ENCODE results near the gene ACSF3. TPM values are rescaled to one million over a fixed set of nuclear protein-coding genes. Genes with fewer than 3 reads are reported as not detected.

Gene ACSF3
- polyA plus RNA-seq, 10 donors: 12.9 to 23.8 (median 14.8) TPM

DNA sequence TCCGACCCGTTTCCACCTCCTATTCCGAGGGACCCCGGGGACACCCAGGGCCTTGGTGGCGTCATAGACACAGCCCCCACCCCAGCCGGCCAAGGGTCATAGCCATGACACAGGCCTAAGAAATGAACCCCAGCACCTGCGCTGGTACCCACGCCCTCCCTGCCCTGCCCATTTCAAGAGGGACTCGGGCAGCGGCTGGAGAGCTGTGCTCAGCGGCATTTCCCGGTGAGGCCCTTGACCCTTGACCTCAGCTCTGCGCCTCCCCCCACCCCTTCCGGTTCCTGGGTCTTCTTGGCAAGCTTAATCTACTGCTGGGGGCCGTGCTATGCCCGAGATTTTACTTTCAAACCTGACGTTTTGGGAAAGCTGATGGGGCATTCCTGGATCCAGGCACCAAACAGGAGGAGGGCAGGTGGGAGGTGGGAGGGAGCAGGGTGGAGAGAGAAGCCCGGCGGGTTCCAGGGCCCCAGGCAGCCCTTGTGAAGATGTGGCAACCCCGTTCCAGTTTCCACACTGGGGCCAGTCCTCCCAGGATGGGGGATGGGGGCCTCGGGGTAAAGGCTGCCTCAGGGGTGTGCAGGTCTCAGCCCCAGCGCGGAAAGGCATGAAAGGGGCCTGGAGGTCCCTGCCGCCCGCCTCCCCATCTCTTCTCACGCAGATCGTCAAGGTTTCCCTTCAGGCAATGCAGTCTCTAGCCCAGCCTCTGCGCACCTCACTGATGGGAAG lies 106.6 kb downstream of the ACSF3 start, which contains the start of gene SLC22A31:
Gene SLC22A31, minus strand, starts transcription at position 414 of the 726 bp plus-strand sequence. Its CDS starts 36 bp downstream, at position 378.
- DNase-seq: no peak

DNA sequence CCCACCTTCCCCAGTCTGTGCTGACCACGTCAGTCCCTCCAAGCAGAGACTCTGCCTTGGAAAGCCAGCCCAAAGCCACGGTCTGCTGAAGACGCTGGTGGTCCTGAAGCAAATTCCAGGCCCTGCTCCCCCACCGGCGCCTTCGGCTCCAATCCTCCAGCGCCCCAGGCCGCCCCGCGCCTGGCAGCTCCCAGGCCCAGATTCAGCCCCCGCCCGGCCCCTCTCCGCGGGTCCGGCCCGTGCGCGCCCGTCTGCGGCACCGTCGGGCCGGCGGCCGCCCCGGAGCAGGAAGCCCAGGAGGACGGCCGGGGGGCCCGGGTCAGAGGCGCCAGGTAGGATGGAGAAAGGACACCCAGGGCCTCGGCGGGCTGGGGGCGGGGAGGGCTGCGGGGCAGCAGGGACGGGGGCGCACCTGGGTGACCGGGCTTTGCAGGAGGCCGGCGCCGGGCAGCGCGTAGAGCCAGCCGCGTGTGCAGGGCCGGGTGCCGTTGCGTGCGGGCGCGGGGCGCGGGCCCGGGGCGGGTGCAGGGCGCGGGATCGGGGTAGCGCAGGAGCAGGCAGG lies 107.3 kb downstream of the ACSF3 start:
- no peak for DNase-seq

DNA sequence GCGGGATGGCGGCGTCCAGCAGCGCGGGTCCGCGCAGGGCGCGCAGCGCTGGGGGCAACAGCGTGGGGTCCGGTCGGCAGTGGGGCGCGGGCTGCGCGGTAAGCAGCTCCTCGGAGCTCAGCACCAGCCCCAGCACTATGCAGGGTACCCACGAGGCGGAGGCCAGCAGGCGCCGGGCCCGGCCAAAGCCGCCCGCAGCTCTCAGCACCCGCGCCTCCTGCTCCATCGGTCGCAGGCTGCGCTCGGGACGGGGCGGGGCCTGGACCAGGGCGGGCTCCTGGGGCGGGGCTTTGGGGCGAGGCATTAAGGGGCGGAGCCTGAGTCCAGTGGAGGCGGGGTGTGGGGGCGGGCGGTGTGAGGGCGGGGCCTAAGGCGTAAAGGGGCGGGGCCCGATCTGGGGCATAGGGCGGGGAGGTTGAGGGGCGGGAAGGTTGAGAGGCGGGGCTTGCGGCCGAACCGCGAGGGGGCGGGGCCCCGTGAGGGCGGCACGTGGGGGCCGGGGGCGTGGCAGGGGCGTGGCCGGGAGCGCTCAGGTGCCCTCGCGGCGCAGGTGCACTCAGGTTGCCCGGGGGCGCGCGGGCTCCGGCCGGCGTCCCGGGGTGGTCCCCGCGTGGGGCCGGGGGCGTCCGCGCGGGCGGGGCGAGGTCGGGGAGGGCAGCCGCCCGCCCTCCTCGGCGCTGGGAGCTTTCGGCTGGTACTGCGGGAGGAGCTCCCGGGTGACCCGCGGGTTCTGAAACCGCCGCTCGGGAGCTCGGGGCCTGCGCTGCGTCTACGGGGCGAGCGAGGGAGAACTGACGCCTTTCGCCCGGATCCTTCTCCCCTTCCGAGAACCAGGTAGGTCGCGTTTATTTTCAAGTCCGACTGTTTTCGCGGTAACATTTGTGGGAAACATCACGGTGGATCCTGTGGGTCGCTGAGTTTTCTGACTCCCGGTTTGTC lies 108.1 kb downstream of the ACSF3 start:
- DNase-seq: peak in 2 of 3 donors; percentile 38 to 49

DNA sequence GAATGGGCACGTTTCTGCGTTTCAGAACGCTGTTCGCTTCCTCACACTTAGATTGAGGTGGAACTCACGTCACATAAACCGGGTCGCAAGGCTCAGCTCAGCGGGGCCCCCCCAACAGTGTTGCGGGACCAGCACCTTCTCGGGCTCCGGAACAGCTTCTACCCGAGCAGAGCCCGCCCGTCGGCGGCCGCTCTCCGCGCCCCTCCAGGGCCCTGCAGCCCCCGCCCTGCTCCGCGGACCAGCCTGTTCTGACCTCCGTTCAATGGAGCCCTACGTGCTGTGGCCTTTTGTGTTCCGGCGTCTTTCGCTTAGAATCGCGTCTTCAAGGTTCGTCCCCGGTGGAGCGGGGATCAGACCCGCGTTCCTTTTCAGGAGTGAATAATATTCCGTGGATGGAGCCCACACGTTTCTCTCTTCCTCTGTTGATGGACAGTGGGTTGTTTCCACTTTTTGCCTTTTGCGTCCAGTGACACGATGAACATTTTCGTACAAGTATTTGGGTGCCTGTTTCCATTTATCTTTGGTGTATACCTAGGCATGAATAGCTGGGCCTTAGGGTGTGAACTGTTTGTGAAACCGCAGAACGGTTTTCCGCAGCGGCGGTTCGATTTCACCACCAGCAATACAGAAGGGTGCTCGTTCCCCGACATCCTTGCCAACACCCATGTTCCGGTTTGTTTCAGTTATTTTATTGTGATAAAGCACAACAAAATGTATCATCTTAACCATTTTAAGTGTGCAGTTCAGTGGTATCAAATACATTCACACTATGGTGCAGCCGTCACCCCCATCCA lies 109.0 kb downstream of the ACSF3 start:
- no peak for DNase-seq

Other genes starting within 250 kb of the ACSF3 start
- 10 to 100 TPM; 13.1 to 23.5 (median 17.2) TPM for gene GALNS, start 236.9 kb upstream of the ACSF3 start, polyA plus RNA-seq (ENCODE audit: insufficient read length in 10 of 10)
- gene TRAPPC2L, start 236.7 kb upstream of the ACSF3 start, polyA plus RNA-seq (ENCODE audit: insufficient read length in 10 of 10): 10 to 100 TPM; 45.8 to 61.5 (median 53.5) TPM
- under 1 TPM in 1 of 10 donors, not detected in 9; 0.20 TPM for gene PABPN1L, start 227.2 kb upstream of the ACSF3 start, polyA plus RNA-seq (ENCODE audit: insufficient read length in 10 of 10)
- 10 to 100 TPM in 9 of 10 donors, 1 to 10 TPM in 1; 9.4 to 19.0 (median 16.4) TPM for gene CBFA2T3, start 116.6 kb upstream of the ACSF3 start, polyA plus RNA-seq (ENCODE audit: insufficient read length in 10 of 10)
- 100 to 1,000 TPM; 108 to 185 (median 151) TPM for gene CDH15, start 77.9 kb downstream of the ACSF3 start, polyA plus RNA-seq (ENCODE audit: insufficient read length in 10 of 10)
- gene SLC22A31, start 106.7 kb downstream of the ACSF3 start, polyA plus RNA-seq (ENCODE audit: insufficient read length in 10 of 10): 1 to 10 TPM in 6 of 10 donors, under 1 TPM in 4; 0.43 to 4.1 (median 1.1) TPM
- 1 to 10 TPM; 4.4 to 7.2 (median 5.7) TPM for gene ZNF778, start 123.9 kb downstream of the ACSF3 start, polyA plus RNA-seq (ENCODE audit: insufficient read length in 10 of 10)

All from muscle of back (tissue), 11 donors.